ENCODE measurements around the gene GALK1. TPM values are rescaled to one million over a fixed set of nuclear protein-coding genes. Genes with fewer than 3 reads are reported as not detected.
A peak's percentile ranks its signal among the peaks of the same experiment; 100 is the strongest.

GALK1 gene
- total and polyA plus RNA-seq, 2 of the 13 experiments (the other 11 are each of a cell fraction or from before 2014, with no cell fraction given): 59.9 to 93.6 TPM

- TF ChIP-seq, protein P1, sequence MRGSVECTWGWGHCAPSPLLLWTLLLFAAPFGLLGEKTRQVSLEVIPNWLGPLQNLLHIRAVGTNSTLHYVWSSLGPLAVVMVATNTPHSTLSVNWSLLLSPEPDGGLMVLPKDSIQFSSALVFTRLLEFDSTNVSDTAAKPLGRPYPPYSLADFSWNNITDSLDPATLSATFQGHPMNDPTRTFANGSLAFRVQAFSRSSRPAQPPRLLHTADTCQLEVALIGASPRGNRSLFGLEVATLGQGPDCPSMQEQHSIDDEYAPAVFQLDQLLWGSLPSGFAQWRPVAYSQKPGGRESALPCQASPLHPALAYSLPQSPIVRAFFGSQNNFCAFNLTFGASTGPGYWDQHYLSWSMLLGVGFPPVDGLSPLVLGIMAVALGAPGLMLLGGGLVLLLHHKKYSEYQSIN (CRISPR knock-in tag; IDR thresholded peaks at IDR 0.05; ENCODE audit: borderline replicate concordance): no peak
- peak; percentile 48 for TF ChIP-seq KDM3A (CRISPR knock-in tag; IDR thresholded peaks at IDR 0.05; ENCODE audit: low read depth)
- TF ChIP-seq ZBTB42 (CRISPR knock-in tag; IDR thresholded peaks at IDR 0.05): no peak
- no peak for TF ChIP-seq CENPT (CRISPR knock-in tag; IDR thresholded peaks at IDR 0.05; ENCODE audit: low read depth)
- no peak for TF ChIP-seq NFE2L1 (CRISPR knock-in tag; IDR thresholded peaks at IDR 0.05; ENCODE audit: borderline replicate concordance)
- no peak; the same call in none of the 2 replicates for TF ChIP-seq ZNF772 (CRISPR knock-in tag; IDR thresholded peaks at IDR 0.05)
- TF ChIP-seq, protein P2, sequence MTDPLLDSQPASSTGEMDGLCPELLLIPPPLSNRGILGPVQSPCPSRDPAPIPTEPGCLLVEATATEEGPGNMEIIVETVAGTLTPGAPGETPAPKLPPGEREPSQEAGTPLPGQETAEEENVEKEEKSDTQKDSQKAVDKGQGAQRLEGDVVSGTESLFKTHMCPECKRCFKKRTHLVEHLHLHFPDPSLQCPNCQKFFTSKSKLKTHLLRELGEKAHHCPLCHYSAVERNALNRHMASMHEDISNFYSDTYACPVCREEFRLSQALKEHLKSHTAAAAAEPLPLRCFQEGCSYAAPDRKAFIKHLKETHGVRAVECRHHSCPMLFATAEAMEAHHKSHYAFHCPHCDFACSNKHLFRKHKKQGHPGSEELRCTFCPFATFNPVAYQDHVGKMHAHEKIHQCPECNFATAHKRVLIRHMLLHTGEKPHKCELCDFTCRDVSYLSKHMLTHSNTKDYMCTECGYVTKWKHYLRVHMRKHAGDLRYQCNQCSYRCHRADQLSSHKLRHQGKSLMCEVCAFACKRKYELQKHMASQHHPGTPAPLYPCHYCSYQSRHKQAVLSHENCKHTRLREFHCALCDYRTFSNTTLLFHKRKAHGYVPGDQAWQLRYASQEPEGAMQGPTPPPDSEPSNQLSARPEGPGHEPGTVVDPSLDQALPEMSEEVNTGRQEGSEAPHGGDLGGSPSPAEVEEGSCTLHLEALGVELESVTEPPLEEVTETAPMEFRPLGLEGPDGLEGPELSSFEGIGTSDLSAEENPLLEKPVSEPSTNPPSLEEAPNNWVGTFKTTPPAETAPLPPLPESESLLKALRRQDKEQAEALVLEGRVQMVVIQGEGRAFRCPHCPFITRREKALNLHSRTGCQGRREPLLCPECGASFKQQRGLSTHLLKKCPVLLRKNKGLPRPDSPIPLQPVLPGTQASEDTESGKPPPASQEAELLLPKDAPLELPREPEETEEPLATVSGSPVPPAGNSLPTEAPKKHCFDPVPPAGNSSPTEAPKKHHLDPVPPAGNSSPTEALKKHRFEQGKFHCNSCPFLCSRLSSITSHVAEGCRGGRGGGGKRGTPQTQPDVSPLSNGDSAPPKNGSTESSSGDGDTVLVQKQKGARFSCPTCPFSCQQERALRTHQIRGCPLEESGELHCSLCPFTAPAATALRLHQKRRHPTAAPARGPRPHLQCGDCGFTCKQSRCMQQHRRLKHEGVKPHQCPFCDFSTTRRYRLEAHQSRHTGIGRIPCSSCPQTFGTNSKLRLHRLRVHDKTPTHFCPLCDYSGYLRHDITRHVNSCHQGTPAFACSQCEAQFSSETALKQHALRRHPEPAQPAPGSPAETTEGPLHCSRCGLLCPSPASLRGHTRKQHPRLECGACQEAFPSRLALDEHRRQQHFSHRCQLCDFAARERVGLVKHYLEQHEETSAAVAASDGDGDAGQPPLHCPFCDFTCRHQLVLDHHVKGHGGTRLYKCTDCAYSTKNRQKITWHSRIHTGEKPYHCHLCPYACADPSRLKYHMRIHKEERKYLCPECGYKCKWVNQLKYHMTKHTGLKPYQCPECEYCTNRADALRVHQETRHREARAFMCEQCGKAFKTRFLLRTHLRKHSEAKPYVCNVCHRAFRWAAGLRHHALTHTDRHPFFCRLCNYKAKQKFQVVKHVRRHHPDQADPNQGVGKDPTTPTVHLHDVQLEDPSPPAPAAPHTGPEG (CRISPR knock-in tag; IDR thresholded peaks at IDR 0.05): no peak
- no peak; the same call in 1 of the 2 replicates for TF ChIP-seq MED1 (CRISPR knock-in tag; IDR thresholded peaks at IDR 0.05)
- TF ChIP-seq KLF6 (CRISPR knock-in tag; IDR thresholded peaks at IDR 0.05): no peak
- no peak for TF ChIP-seq ZNF761 (CRISPR knock-in tag; conservative IDR thresholded peaks at IDR 0.05)
- no peak for TF ChIP-seq REXO4 (CRISPR knock-in tag; IDR thresholded peaks at IDR 0.05; ENCODE audit: borderline replicate concordance)
- no peak for TF ChIP-seq ZNF737 (CRISPR knock-in tag; IDR thresholded peaks at IDR 0.05; ENCODE audit: borderline replicate concordance)
- no peak for TF ChIP-seq CBFB (CRISPR knock-in tag; IDR thresholded peaks at IDR 0.05)
- no peak for TF ChIP-seq ZMYM2 (CRISPR knock-in tag; IDR thresholded peaks at IDR 0.05)
- TF ChIP-seq TSC22D2 (CRISPR knock-in tag; IDR thresholded peaks at IDR 0.05; ENCODE audit: borderline replicate concordance): no peak
- TF ChIP-seq, protein P3, sequence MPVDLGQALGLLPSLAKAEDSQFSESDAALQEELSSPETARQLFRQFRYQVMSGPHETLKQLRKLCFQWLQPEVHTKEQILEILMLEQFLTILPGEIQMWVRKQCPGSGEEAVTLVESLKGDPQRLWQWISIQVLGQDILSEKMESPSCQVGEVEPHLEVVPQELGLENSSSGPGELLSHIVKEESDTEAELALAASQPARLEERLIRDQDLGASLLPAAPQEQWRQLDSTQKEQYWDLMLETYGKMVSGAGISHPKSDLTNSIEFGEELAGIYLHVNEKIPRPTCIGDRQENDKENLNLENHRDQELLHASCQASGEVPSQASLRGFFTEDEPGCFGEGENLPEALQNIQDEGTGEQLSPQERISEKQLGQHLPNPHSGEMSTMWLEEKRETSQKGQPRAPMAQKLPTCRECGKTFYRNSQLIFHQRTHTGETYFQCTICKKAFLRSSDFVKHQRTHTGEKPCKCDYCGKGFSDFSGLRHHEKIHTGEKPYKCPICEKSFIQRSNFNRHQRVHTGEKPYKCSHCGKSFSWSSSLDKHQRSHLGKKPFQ (CRISPR knock-in tag; IDR thresholded peaks at IDR 0.05; ENCODE audit: insufficient replicate concordance): no peak
- TF ChIP-seq ZNF362 (CRISPR knock-in tag; IDR thresholded peaks at IDR 0.05; ENCODE audit: borderline replicate concordance): no peak
- TF ChIP-seq, protein P4, sequence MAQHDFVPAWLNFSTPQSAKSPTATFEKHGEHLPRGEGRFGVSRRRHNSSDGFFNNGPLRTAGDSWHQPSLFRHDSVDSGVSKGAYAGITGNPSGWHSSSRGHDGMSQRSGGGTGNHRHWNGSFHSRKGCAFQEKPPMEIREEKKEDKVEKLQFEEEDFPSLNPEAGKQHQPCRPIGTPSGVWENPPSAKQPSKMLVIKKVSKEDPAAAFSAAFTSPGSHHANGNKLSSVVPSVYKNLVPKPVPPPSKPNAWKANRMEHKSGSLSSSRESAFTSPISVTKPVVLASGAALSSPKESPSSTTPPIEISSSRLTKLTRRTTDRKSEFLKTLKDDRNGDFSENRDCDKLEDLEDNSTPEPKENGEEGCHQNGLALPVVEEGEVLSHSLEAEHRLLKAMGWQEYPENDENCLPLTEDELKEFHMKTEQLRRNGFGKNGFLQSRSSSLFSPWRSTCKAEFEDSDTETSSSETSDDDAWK (CRISPR knock-in tag; IDR thresholded peaks at IDR 0.05): no peak
- TF ChIP-seq ZNF614 (CRISPR knock-in tag; IDR thresholded peaks at IDR 0.05; ENCODE audit: borderline replicate concordance): no peak; the same call in 1 of the 2 replicates
Measured at GRCh38 chr17:75764417-75764710, 628 bp downstream of the GALK1 start (continued).

All from HepG2 (cell line).